Body of pancreas (tissue), 4 donors: ENCODE data around the gene AKAP7.

Experiments
- POLR2A ChIP-seq, 3 donors: fragments of 450-650 bp; IDR thresholded peaks; one replicate each; pipeline ENCODE4 v1.6.1; 2016; ENCODE audit warnings: antibody characterized with exemption in 3 of 3, mild to moderate bottlenecking in 2 of 3
- TF ChIP-seq, protein P1 (sequence below), 7 experiments: fragments of 450-650 bp in 4 of 7; fragments of 200-600 bp in 3 of 7; sonication (generic) in 3 of 7; IDR thresholded peaks; one replicate each; pipeline ENCODE4 v1.5.1; 2016 to 2019; ENCODE audit warnings: antibody characterized with exemption in 7 of 7

DNA sequence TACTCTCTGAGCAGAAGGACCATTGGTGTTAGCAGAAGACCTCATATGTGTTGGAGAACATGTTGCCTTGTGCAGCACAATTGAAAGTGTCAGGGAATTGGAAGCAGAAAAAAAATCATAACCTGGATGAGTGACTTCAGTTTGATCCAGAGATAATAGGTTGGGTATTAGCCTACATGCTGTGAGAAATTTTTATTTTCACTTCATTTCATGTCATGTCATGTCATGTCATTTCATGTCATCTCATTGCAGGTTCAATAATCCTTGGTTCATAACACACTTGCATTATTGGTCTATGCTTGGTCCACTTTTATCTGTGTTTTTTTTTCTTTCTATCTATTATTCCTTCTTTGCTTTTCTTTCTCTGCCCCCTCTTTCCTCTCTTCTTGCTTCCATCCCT, 34.3 kb downstream of the AKAP7 start:
- TF ChIP-seq, protein P1, sequence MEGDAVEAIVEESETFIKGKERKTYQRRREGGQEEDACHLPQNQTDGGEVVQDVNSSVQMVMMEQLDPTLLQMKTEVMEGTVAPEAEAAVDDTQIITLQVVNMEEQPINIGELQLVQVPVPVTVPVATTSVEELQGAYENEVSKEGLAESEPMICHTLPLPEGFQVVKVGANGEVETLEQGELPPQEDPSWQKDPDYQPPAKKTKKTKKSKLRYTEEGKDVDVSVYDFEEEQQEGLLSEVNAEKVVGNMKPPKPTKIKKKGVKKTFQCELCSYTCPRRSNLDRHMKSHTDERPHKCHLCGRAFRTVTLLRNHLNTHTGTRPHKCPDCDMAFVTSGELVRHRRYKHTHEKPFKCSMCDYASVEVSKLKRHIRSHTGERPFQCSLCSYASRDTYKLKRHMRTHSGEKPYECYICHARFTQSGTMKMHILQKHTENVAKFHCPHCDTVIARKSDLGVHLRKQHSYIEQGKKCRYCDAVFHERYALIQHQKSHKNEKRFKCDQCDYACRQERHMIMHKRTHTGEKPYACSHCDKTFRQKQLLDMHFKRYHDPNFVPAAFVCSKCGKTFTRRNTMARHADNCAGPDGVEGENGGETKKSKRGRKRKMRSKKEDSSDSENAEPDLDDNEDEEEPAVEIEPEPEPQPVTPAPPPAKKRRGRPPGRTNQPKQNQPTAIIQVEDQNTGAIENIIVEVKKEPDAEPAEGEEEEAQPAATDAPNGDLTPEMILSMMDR (IDR thresholded peaks at IDR 0.05): no peak
- no peak for TF ChIP-seq POLR2A (IDR thresholded peaks at IDR 0.05)
